Transverse colon (tissue), 4 donors: ENCODE results near the gene UNC5C. TPM values are rescaled to one million over a fixed set of nuclear protein-coding genes. Genes with fewer than 3 reads are reported as not detected.
"Not testable (repeated sequence)": the region's sequence is repeated elsewhere in the genome, so short reads cannot be mapped to it uniquely, and the experiment has no call there.

Experiments used
- DNase-seq: peaks from one replicate; pipeline ENCODE4 v3.0.0-alpha.2; 2019
- H3K27ac ChIP-seq, 4 donors: fragments of 200-600 bp; sonication (generic); 2 replicates each; pipeline ENCODE4 v1.5.1; 2016 to 2018; ENCODE audit warnings: inconsistent platforms in 4 of 4
- H3K27me3 ChIP-seq: fragments of 200-600 bp; sonication (generic); 2 replicates; pipeline ENCODE4 v1.5.1; 2017; ENCODE audit warnings: inconsistent platforms
- H3K36me3 ChIP-seq, 4 donors: fragments of 200-600 bp; sonication (generic); 2 replicates each; pipeline ENCODE4 v1.5.1; 2017 to 2019; ENCODE audit warnings: inconsistent platforms in 4 of 4
- H3K4me1 ChIP-seq, 4 donors: fragments of 200-600 bp; sonication (generic); 2 replicates each; pipeline ENCODE4 v1.5.1; 2017 to 2020; ENCODE audit warnings: inconsistent platforms in 4 of 4
- H3K4me3 ChIP-seq, 4 donors: fragments of 200-600 bp; sonication (generic); 1 replicate in 1 of 4; 2 replicates in 3 of 4; pipeline versions ENCODE4 v1.5.1 to v1.6.1; 2017 to 2019; ENCODE audit warnings: inconsistent platforms in 4 of 4
- H3K9me3 ChIP-seq, 2 donors: fragments of 200-600 bp; sonication (generic); 2 replicates each; pipeline ENCODE4 v1.5.1; 2017 to 2019; ENCODE audit warnings: inconsistent platforms in 2 of 2
- EP300 ChIP-seq: sonication (generic); formaldehyde crosslinking; IDR thresholded peaks from one replicate; pipeline ENCODE4 v1.6.1; 2017; ENCODE audit warnings: antibody characterized with exemption, low read depth
- POLR2A ChIP-seq: fragments of 450-650 bp; IDR thresholded peaks from one replicate; pipeline ENCODE4 v1.6.1; 2016; ENCODE audit warnings: antibody characterized with exemption, mild to moderate bottlenecking, moderate library complexity
- POLR2AphosphoS5 ChIP-seq, 3 donors: sonication (generic); formaldehyde crosslinking; IDR thresholded peaks; one replicate each; pipeline ENCODE4 v1.6.1; 2016; ENCODE audit warnings: antibody characterized with exemption in 3 of 3
- WGBS, 2 donors: methylation state at CpG; one replicate each; pipeline ENCODE4 v1.1.5; 2018; ENCODE audit warnings: low coverage in 1 of 2; 5-methylcytosine and 5-hydroxymethylcytosine counted together
- in situ Hi-C, 4 donors: fragments of 200-750 bp; cut with MboI; loops; one replicate each; pipeline versions ENCODE4 v1.15.0 to v1.15.1; 2017; ENCODE audit warnings: low sequenced_read_pairs in 3 of 4, low pct_ligation_motif_present in 1 of 4, low pct_unique_long_range_greater_than_20kb in 1 of 4
- intact Hi-C: fragments of 100-400 bp; cut with DNase I; formaldehyde crosslinking; loops from one replicate; pipeline ENCODE4 v1.15.1; 2023; ENCODE audit warnings: low total_unique reads
- total RNA-seq, 4 donors: library from RNA; depleted of rRNA; stranded (reverse); fragments of >200 nt; gene quantifications; one replicate each; pipeline ENCODE4 v1.1.0, GENCODE V29; 2016
- TF ChIP-seq, protein P1 (sequence below), 5 experiments: fragments of 200-600 bp in 3 of 5; fragments of 450-650 bp in 2 of 5; sonication (generic) in 3 of 5; IDR thresholded peaks; 1 replicate in 2 of 5; 2 replicates in 3 of 5; pipeline ENCODE4 v1.5.1; 2016 to 2017; ENCODE audit warnings: antibody characterized with exemption in 5 of 5, inconsistent platforms in 3 of 5, mild to moderate bottlenecking in 2 of 5, moderate library complexity in 1 of 5

The UNC5C gene
- total RNA-seq, 4 donors from 2014 or later = 4.5 to 6.8 (median 4.8) TPM

DNA sequence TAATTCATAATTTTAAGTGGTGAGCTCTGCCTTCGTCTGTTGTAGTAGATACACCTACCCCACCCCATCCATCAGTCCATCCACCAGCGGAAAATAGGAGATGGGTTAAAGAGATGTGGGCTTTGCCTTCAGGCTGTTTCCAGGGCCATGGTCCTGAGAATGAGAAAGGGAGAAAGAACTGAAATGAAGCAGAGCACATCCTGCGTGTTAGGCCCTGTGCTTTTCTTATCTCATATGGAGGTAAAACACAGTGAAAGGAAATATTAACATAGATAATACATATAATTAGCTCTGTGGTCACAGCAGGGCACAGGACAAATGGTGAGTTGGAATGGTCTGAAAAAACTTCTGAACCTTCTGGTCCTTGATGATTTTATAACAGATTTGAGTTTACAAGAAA lies 397.5 kb downstream of the UNC5C start:
- intact Hi-C loops (no loop called here), in situ Hi-C loops (no loop called here)
- peaks cover 0 to under 1% (median 0%) of the 10 kb centered on the region in 4 donors for H3K4me1 ChIP-seq
- H3K36me3 ChIP-seq = no peaks in the 10 kb centered on the region
- H3K4me3 ChIP-seq = no peak overlapping the region
- DNase-seq = no peak
- no peak overlapping the region for H3K27ac ChIP-seq
- TF ChIP-seq POLR2A = no peak
- TF ChIP-seq EP300 = no peak
- TF ChIP-seq, protein P1, sequence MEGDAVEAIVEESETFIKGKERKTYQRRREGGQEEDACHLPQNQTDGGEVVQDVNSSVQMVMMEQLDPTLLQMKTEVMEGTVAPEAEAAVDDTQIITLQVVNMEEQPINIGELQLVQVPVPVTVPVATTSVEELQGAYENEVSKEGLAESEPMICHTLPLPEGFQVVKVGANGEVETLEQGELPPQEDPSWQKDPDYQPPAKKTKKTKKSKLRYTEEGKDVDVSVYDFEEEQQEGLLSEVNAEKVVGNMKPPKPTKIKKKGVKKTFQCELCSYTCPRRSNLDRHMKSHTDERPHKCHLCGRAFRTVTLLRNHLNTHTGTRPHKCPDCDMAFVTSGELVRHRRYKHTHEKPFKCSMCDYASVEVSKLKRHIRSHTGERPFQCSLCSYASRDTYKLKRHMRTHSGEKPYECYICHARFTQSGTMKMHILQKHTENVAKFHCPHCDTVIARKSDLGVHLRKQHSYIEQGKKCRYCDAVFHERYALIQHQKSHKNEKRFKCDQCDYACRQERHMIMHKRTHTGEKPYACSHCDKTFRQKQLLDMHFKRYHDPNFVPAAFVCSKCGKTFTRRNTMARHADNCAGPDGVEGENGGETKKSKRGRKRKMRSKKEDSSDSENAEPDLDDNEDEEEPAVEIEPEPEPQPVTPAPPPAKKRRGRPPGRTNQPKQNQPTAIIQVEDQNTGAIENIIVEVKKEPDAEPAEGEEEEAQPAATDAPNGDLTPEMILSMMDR (IDR thresholded peaks at IDR 0.05) = no peak
- TF ChIP-seq POLR2AphosphoS5 (IDR thresholded peaks at IDR 0.05) = no peak
- H3K9me3 ChIP-seq = no peaks in the 10 kb centered on the region
- no peaks in the 10 kb centered on the region for H3K27me3 ChIP-seq
- WGBS, 2 donors = 78 to 94% methylated on average over 1 to 3 of the region's 3 CpGs

DNA sequence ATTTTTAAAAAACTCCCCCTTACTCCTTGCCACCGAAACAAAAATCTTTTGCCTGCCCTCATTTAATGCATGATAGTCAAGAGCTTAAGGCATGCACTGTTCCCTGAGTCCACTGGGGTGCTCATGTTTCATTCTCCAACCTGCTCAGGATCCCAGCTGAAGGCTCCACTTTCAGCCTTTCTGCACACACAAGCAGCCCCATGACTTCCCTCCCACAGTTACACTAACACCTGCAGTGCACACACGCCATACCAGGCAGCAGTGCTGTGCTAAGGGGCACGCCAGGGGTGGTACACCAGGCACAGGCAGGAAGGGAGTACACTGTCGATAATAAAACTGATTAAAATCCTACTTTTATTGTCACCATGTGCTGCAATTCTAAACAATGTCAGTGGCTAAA lies 405.8 kb downstream of the UNC5C start:
- in situ Hi-C loops (no loop called here), intact Hi-C loops (no loop called here)
- 25 to 53% methylated on average over 4 of the region's 4 CpGs for WGBS, 2 donors
- no peaks in the 10 kb centered on the region for H3K36me3 ChIP-seq
- TF ChIP-seq, protein P1 (IDR thresholded peaks at IDR 0.05) = no peak
- TF ChIP-seq POLR2AphosphoS5 (IDR thresholded peaks at IDR 0.05) = no peak
- TF ChIP-seq POLR2A = no peak
- no peak for TF ChIP-seq EP300
- H3K9me3 ChIP-seq = no peaks in the 10 kb centered on the region
- no peaks in the 10 kb centered on the region for H3K4me1 ChIP-seq
- no peak overlapping the region for H3K4me3 ChIP-seq
- DNase-seq = no peak
- H3K27me3 ChIP-seq = no peaks in the 10 kb centered on the region
- H3K27ac ChIP-seq = no peak overlapping the region

DNA sequence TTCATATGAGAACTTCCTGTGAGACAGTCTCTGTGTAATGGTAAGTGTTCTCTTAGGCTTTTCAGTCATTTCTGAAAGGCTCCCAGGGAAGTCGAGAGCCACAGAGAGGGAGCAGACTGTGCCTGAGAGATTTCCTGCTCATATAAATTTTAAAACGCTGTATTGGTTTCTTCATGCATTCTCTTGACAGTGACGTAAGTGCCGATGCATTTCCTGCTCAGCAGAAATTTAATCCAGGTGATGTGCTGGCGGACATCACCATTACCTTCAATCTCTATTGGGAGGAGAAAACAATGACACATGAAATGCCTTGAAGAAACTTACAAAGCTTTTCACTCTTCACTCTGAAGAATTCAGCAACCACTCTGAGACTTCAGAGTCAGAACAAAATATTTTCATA lies 407.4 kb downstream of the UNC5C start:
- 80 to 84% methylated on average over 5 of the region's 5 CpGs for WGBS, 2 donors
- in situ Hi-C loops = no loop called here

DNA sequence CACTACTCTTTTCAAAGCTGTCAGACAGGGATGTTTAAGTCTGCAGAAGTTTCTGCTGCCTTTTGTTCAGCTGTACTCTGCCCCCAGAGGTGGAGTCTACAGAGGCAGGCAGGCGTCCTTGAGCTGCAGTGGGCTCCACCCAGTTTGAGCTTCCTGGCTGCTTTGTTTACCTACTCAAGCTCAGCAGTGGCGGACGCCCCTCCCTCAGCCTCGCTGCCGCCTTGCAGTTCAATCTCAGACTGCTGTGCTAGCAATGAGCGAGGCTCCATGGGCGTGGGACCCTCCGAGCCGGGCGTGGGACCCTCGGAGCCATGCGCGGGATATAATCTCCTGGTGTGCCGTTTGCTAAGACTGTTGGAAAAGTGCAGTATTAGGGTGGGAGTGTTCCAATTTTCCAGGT lies 409.3 kb downstream of the UNC5C start:
- intact Hi-C loops, H3K27ac ChIP-seq, in situ Hi-C loops, H3K9me3 ChIP-seq, H3K4me1 ChIP-seq, DNase-seq, H3K36me3 ChIP-seq, H3K27me3 ChIP-seq, H3K4me3 ChIP-seq: not testable (repeated sequence)
- WGBS, 2 donors = 73 to 90% methylated on average over 2 to 13 of the region's 14 CpGs

More for the DNA sequence above, 407.4 kb downstream of the UNC5C start:
- Histone ChIP-seq H3K9me3 (no peaks in the 10 kb centered on the region), H3K4me1 (no peaks in the 10 kb centered on the region), H3K36me3 (no peaks in the 10 kb centered on the region), H3K27me3 (no peaks in the 10 kb centered on the region), H3K27ac (no peak overlapping the region), H3K4me3 (no peak overlapping the region)
- TF ChIP-seq POLR2A (no peak), EP300 (no peak), POLR2AphosphoS5 (IDR thresholded peaks at IDR 0.05) (no peak)
- TF ChIP-seq, protein P1 (IDR thresholded peaks at IDR 0.05) = no peak
- intact Hi-C loops = no loop called here
- no peak for DNase-seq

DNA sequence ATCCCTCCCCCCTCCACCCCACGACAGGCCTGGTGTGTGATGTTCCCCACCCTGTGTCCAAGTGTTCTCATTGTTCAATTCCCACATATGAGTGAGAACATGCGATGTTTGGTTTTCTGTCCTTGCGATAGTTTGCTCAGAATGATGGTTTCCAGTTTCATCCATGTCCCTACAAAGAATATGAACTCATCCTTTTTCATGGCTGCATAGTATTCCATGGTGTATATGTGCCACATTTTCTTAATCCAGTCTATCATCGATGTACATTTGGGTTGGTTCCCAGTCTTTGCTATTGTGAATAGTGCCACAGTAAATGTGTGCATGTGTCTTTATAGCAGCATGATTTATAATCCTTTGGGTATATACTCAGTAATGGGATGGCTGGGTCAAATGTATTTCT lies 414.8 kb downstream of the UNC5C start:
- intact Hi-C loops, H3K27ac ChIP-seq, DNase-seq, H3K36me3 ChIP-seq, in situ Hi-C loops, H3K9me3 ChIP-seq, H3K4me3 ChIP-seq, H3K27me3 ChIP-seq, H3K4me1 ChIP-seq: not testable (repeated sequence)
- WGBS, 2 donors = 86 to 91% methylated on average over 4 of the region's 4 CpGs
